Measurements from ENCODE around the gene PLA2G1B.

Gene PLA2G1B

GRCh38 chr12:120350576-120351350, 23.2 kb upstream of the PLA2G1B start:
- TF ChIP-seq CTCF (IDR thresholded peaks at IDR 0.05; ENCODE audit: insufficient read depth, low read depth, low read length, missing control alignments): no peak
- H3K4me3 ChIP-seq (ENCODE audit: low read depth, low read length): no peak overlapping the region
- no peak for DNase-seq (ENCODE audit: low read depth)

GRCh38 chr12:120347766-120348165, 20.2 kb upstream of the PLA2G1B start:
- TF ChIP-seq CTCF (IDR thresholded peaks at IDR 0.05; ENCODE audit: insufficient read depth, low read depth, low read length, missing control alignments): no peak
- no peak for DNase-seq (ENCODE audit: low read depth)
- H3K4me3 ChIP-seq (ENCODE audit: low read depth, low read length): no peak overlapping the region

- H3K4me3 ChIP-seq (ENCODE audit: low read depth, low read length): no peak overlapping the region
- DNase-seq (ENCODE audit: low read depth): no peak
- TF ChIP-seq CTCF (IDR thresholded peaks at IDR 0.05; ENCODE audit: insufficient read depth, low read depth, low read length, missing control alignments): no peak
Observed at GRCh38 chr12:120346681-120347080, 19.1 kb upstream of the PLA2G1B start.

- no peak for DNase-seq (ENCODE audit: low read depth)
- TF ChIP-seq CTCF (IDR thresholded peaks at IDR 0.05; ENCODE audit: insufficient read depth, low read depth, low read length, missing control alignments): no peak
- H3K4me3 ChIP-seq (ENCODE audit: low read depth, low read length): no peak overlapping the region
Observed at GRCh38 chr12:120346031-120346430, 18.5 kb upstream of the PLA2G1B start.

- DNase-seq (ENCODE audit: low read depth): no peak
- no peak overlapping the region for H3K4me3 ChIP-seq (ENCODE audit: low read depth, low read length)
- TF ChIP-seq CTCF (IDR thresholded peaks at IDR 0.05; ENCODE audit: insufficient read depth, low read depth, low read length, missing control alignments): no peak
Observed at GRCh38 chr12:120343692-120344091, 16.1 kb upstream of the PLA2G1B start.

- TF ChIP-seq CTCF (IDR thresholded peaks at IDR 0.05; ENCODE audit: insufficient read depth, low read depth, low read length, missing control alignments): no peak
- DNase-seq (ENCODE audit: low read depth): no peak
- no peak overlapping the region for H3K4me3 ChIP-seq (ENCODE audit: low read depth, low read length)
Observed at GRCh38 chr12:120343039-120343537, 15.5 kb upstream of the PLA2G1B start.
